GM19328 (cell line): ENCODE results near the gene SIGLECL1.

Experiments
- ATAC-seq: cut with Tn5 transposase; IDR thresholded peaks from one replicate; pipeline ENCODE4 v1.9.1; 2021; ENCODE audit warnings: mild to moderate bottlenecking, moderate library complexity; ENCODE audit not compliant: unreplicated experiment

Gene SIGLECL1

GRCh38 chr19:51252306-51253079, 1.6 kb downstream of the SIGLECL1 start:
- ATAC-seq, result no peak

- no peak for ATAC-seq
These were observed 2.4 kb downstream of the SIGLECL1 start for GRCh38 chr19:51253088-51253806.

GRCh38 chr19:51256155-51256625, 5.3 kb downstream of the SIGLECL1 start:
- ATAC-seq, result no peak

- no peak for ATAC-seq
These were observed 6.6 kb downstream of the SIGLECL1 start for GRCh38 chr19:51257471-51257870.

GRCh38 chr19:51258165-51259160, 7.6 kb downstream of the SIGLECL1 start:
- ATAC-seq, result no peak

GRCh38 chr19:51259348-51260245, 8.7 kb downstream of the SIGLECL1 start:
- no peak for ATAC-seq

GRCh38 chr19:51263808-51264207, 12.9 kb downstream of the SIGLECL1 start:
- no peak for ATAC-seq

GRCh38 chr19:51271067-51271466, 20.2 kb downstream of the SIGLECL1 start:
- ATAC-seq, result no peak

- no peak for ATAC-seq
These were observed 21.4 kb downstream of the SIGLECL1 start for GRCh38 chr19:51272183-51272810.

GRCh38 chr19:51274049-51274770, 23.3 kb downstream of the SIGLECL1 start:
- ATAC-seq, result no peak

- ATAC-seq, result no peak
These were observed 26.2 kb downstream of the SIGLECL1 start for GRCh38 chr19:51277112-51277511.

GRCh38 chr19:51282335-51282734, 31.5 kb downstream of the SIGLECL1 start:
- ATAC-seq, result no peak

GRCh38 chr19:51285682-51286081, 34.8 kb downstream of the SIGLECL1 start:
- no peak for ATAC-seq

- ATAC-seq, result no peak
These were observed 38.8 kb downstream of the SIGLECL1 start for GRCh38 chr19:51289635-51290034.

GRCh38 chr19:51292971-51293370, 42.1 kb downstream of the SIGLECL1 start:
- ATAC-seq, result no peak

GRCh38 chr19:51293571-51294210, 42.8 kb downstream of the SIGLECL1 start:
- no peak for ATAC-seq

- no peak for ATAC-seq
These were observed 43.5 kb downstream of the SIGLECL1 start for GRCh38 chr19:51294211-51294976.

- ATAC-seq, result no peak
These were observed 44.1 kb downstream of the SIGLECL1 start for GRCh38 chr19:51294977-51295375.
